Psoas muscle (tissue), 8 donors: ENCODE data around the gene KLHL10. TPM values are rescaled to one million over a fixed set of nuclear protein-coding genes. Genes with fewer than 3 reads are reported as not detected.
"Not testable (repeated sequence)": the region's sequence is repeated elsewhere in the genome, so short reads cannot be mapped to it uniquely, and the experiment has no call there.

Experiments used
- ATAC-seq, 4 donors: fragments of 200-7000 bp; cut with Tn5 transposase; one replicate each; pipeline ENCODE4 v1.9.1; 2020; ENCODE audit warnings: moderate library complexity in 3 of 4, mild to moderate bottlenecking in 2 of 4
- DNase-seq, 2 donors: peaks; one replicate each; pipeline ENCODE4 v3.0.0-alpha.2; 2020
- H3K27ac ChIP-seq: fragments of 200-600 bp; one replicate; pipeline ENCODE4 v1.8.0; 2022
- H3K27me3 ChIP-seq, 3 donors: fragments of 200-600 bp in 1 of 3; one replicate each; pipeline versions ENCODE4 v1.6.1 to v1.8.0; 2013 to 2022; ENCODE audit warnings: low read length in 2 of 3, mild to moderate bottlenecking in 2 of 3, moderate library complexity in 1 of 3; ENCODE audit not compliant: insufficient read depth in 3 of 3
- H3K36me3 ChIP-seq, 2 donors: fragments of 200-600 bp in 1 of 2; one replicate each; pipeline versions ENCODE4 v1.6.1 to v1.8.0; 2013 to 2022; ENCODE audit warnings: low read depth in 1 of 2, mild to moderate bottlenecking in 1 of 2, moderate library complexity in 1 of 2; ENCODE audit not compliant: insufficient read depth in 1 of 2
- H3K4me1 ChIP-seq: fragments of 200-600 bp; one replicate; pipeline ENCODE4 v1.8.0; 2022
- H3K4me3 ChIP-seq: fragments of 200-600 bp; one replicate; pipeline ENCODE4 v1.8.0; 2022; ENCODE audit warnings: mild to moderate bottlenecking
- H3K9me3 ChIP-seq: fragments of 200-600 bp; one replicate; pipeline ENCODE4 v1.8.0; 2022
- WGBS, 3 donors: extraction: QIAGEN DNeasy Blood & Tissue Kit; methylation state at CpG; one replicate each; pipeline versions ENCODE4 v1.1.6 to v1.1.7; 2013; 5-methylcytosine and 5-hydroxymethylcytosine counted together
- intact Hi-C, 2 donors: fragments of 100-400 bp; cut with DNase I; formaldehyde crosslinking; loops; one replicate each; pipeline versions ENCODE4 v1.11.0 to v1.14.2; 2022
- polyA plus RNA-seq, 3 donors: library from polyadenylated mRNA; stranded (reverse); fragments of 200-250 nt; gene quantifications; one replicate each; pipeline ENCODE4 v1.2.3, GENCODE V29; 2013
- total RNA-seq, 4 donors: library from RNA; stranded (reverse); fragmentation: NEBNext Ultra II Directional in 2 of 4; extraction: Animal tissue kit (Norgen Biotek cat#: 25700) in 2 of 4; gene quantifications; one replicate each; pipeline versions ENCODE4 v1.2.1 to v1.2.4, GENCODE V29; 2021 to 2023
- TF ChIP-seq, protein P1 (sequence below): fragments of 200-600 bp; IDR thresholded peaks from one replicate; pipeline ENCODE4 v1.8.0; 2022; ENCODE audit warnings: antibody characterized with exemption
- donor health status: healthy with polysubstance abuse.
- donor health status: DM: no; HTN: no; CAD: no; lungs with moderate emphysema.
- donor health status: Bipolar disorder and iron deficiency.
- donor health status: healthy.
- donor health status: DM: yes; HTN: yes; CAD: no.
- donor health status: DM: no; HTN: no; CAD: no.
- donor health status: DM: no; HTN: no; CAD: no.
- donor health status: DM: yes; HTN: yes; CAD: no.

The KLHL10 gene
- total and polyA plus RNA-seq, 7 donors, result 0.04 TPM; not detected in 6

DNA sequence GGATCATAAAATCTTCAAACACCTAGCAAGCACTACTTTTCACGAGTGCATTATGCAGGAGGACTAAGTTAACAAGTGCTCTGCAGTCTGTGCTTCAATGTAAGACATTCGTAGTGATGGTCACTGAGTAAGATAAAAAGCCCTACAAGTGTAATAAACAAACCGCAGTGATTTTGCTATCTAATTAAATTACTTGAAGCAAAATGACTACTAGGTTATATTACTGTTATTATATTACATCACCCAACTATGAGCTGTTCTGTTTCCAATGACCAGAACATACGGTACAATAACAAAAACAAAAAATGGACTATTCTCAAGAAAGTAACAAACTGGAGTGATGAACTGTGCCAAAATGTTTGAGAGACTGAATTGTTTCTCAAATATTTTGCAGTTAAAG is 11.2 kb downstream of the KLHL10 start:
- H3K9me3 ChIP-seq, result no peaks in the 10 kb centered on the region
- TF ChIP-seq, protein P1, sequence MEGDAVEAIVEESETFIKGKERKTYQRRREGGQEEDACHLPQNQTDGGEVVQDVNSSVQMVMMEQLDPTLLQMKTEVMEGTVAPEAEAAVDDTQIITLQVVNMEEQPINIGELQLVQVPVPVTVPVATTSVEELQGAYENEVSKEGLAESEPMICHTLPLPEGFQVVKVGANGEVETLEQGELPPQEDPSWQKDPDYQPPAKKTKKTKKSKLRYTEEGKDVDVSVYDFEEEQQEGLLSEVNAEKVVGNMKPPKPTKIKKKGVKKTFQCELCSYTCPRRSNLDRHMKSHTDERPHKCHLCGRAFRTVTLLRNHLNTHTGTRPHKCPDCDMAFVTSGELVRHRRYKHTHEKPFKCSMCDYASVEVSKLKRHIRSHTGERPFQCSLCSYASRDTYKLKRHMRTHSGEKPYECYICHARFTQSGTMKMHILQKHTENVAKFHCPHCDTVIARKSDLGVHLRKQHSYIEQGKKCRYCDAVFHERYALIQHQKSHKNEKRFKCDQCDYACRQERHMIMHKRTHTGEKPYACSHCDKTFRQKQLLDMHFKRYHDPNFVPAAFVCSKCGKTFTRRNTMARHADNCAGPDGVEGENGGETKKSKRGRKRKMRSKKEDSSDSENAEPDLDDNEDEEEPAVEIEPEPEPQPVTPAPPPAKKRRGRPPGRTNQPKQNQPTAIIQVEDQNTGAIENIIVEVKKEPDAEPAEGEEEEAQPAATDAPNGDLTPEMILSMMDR, result no peak
- intact Hi-C loops, result no loop called here
- H3K27me3 ChIP-seq, result no peaks in the 10 kb centered on the region
- peaks cover 19% of the 10 kb centered on the region for H3K4me1 ChIP-seq
- no peak overlapping the region for H3K27ac ChIP-seq
- no peak for DNase-seq
- 60 to 78% (median 74%) methylated on average over 4 of the region's 4 CpGs for WGBS, 3 donors
- H3K36me3 ChIP-seq, result peaks cover 3 to 10% of the 10 kb centered on the region in 2 donors
- H3K4me3 ChIP-seq, result no peak overlapping the region
- no peak for ATAC-seq

DNA sequence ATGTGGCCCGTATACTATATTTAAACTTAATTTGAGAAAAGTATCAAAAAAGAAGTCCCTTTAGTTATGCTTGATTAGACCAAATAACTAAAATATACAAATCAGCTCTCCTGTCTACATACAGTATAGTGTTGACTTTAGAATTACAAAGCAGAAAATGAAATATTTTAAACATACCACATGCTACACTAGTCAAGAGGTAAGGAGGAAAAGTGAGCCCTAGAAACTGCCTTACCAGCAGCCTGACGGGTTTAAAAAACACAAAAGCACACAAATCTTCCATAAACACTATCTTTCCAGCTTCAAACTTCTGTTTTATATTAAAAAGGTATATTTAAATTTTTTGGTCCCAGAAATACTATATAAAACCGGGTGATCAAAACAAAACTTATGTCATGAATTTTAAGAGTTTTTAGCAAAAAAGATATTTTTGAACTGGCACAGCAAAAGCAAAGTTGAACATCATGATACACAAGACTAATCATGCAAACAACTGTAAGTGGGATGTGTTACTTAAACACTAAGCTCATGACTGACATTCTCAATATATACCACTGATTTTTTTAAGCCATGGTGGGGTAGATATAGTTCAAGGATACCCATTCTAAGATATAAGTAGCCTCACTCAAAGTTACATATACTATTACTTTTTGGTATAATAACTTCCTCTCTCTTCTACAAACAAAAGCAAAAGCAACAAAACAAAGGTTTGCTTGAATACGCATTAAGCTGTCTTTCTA is 11.8 kb downstream of the KLHL10 start:
- 74 to 88% (median 79%) methylated on average over 4 of the region's 4 CpGs for WGBS, 3 donors
- Histone ChIP-seq H3K36me3 (peaks cover 5 to 16% of the 10 kb centered on the region in 2 donors), H3K27ac (no peak overlapping the region), H3K4me1 (peaks cover 19% of the 10 kb centered on the region), H3K4me3 (no peak overlapping the region), H3K9me3 (no peaks in the 10 kb centered on the region), H3K27me3 (no peaks in the 10 kb centered on the region)
- no peak for ATAC-seq
- intact Hi-C loops, result no loop called here
- TF ChIP-seq, protein P1, result no peak
- DNase-seq, result no peak

DNA sequence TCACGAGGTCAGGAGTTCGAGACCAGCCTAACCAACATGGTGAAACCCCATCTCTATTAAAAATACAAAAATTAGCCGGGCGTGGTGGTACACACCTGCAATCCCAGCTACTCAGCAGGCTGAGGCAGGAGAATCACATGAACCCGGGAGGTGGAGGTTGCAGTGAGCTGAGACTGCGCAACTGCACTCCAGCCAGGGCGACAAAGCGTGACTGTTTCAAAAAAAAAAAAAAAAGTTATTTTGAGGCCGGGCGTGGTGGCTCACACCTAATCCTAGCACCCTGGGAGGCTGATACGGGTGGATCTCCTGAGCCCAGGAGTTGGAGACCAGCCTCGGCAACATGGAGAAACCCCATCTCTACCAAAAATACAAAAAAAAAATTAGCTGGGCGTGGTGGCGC is 13.8 kb downstream of the KLHL10 start:
- peaks cover 19% of the 10 kb centered on the region for H3K4me1 ChIP-seq
- H3K27ac ChIP-seq, H3K27me3 ChIP-seq, DNase-seq, H3K9me3 ChIP-seq, H3K4me3 ChIP-seq, ATAC-seq, intact Hi-C loops: not testable (repeated sequence)
- WGBS, 3 donors, result 94 to 97% (median 94%) methylated on average over 14 of the region's 14 CpGs
- H3K36me3 ChIP-seq, result peaks cover 5 to 23% of the 10 kb centered on the region in 2 donors

DNA sequence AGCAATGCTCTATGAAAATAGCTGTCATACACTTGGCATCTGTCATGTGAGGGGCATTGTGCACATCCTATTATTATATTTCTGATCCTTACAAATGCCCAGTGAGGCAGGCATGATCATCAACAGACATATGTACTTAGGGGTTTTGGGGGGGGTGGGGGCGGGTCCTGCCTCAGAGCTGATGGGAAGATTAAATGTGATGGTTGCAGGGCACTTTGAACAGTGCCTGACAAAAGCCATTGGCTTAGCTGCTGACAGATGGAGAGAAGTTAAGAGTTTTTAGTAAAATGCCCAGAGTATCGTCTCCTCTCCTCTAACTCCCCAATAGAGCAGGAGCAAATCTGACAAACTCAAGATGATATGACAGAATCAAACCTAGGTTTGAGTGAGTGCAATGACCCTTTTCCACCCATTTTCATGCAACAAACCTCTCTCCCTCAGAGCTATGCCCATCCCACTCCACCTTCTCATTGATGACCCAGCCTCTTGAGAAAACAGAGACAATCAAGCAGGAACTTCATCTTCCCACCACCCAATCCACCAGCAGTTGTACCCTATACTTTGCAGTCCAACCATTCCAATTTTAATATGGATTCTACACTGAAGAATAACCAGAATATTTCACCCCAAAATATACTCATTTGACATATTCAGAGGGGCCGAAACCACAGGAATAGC is 22.8 kb downstream of the KLHL10 start:
- TF ChIP-seq, protein P1, result no peak
- 65 to 79% (median 73%) methylated on average over 3 of the region's 3 CpGs for WGBS, 3 donors
- Histone ChIP-seq H3K27ac (no peak overlapping the region), H3K4me1 (peaks cover 34% of the 10 kb centered on the region), H3K9me3 (no peaks in the 10 kb centered on the region), H3K36me3 (no peaks in the 10 kb centered on the region), H3K27me3 (no peaks in the 10 kb centered on the region), H3K4me3 (no peak overlapping the region)
- ATAC-seq (no peak), DNase-seq (no peak)
- intact Hi-C loops, result no loop called here

DNA sequence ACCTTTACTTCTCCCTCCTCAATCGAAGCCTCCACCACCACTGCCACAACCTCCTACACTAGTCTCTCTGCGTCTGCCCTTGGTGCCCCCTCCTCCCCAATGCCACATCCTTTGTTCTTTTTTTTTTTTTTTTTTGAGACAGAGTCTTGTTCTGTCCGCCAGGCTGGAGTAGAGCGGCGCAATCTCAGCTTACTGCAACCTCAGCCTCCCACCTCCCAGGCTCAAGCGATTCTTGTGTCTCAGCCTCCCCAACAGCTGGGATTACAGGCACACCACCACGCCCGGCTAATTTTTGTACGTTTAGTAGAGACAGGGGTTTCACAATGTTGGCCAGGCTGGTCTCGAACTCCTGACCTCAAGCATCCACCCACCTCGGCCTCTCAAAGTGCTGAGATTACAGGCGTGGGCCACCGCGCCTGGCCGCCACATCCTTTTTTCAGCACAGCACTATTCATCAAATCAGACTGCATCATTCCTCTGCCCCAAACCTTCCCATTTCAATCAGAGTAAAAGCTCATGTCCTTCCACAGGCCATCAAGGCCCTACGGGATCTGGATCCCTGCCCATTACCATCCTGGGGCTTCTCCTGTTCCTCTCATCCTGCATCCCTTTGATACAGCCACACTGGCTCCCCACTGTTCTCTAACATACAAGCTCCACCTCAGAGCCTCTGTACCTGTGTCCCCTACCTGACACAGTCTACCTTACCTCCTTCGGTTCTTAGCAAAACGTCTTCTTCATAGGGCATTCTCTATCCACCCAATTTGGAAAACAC is 25.6 kb downstream of the KLHL10 start:
- no peak for DNase-seq
- peaks cover 34% of the 10 kb centered on the region for H3K4me1 ChIP-seq

More for the DNA sequence above, 25.6 kb downstream of the KLHL10 start:
- whole genome bisulfite sequencing, 3 donors, result 65 to 73% (median 67%) methylated on average over 18 of the region's 18 CpGs
- peak overlapping the region; percentile 86 for H3K4me3 ChIP-seq
- no peaks in the 10 kb centered on the region for H3K9me3 ChIP-seq
- H3K36me3 ChIP-seq, result peaks cover 0 to 15% of the 10 kb centered on the region in 2 donors
- intact Hi-C loops, result no loop called here
- ATAC-seq, result no peak
- TF ChIP-seq, protein P1, result no peak
- no peaks in the 10 kb centered on the region for H3K27me3 ChIP-seq
- no peak overlapping the region for H3K27ac ChIP-seq
